ENCODE data around the gene PDHB. TPM values are rescaled to one million over a fixed set of nuclear protein-coding genes. Genes with fewer than 3 reads are reported as not detected.

The PDHB gene
- total and polyA plus RNA-seq, 8 donors: 55.5 to 88.5 (median 78.1) TPM

GRCh38 chr3:58474967-58475578, 41.4 kb upstream of the PDHB start:
- Histone ChIP-seq H3K27me3 (no peaks in the 10 kb centered on the region), H3K36me3 (no peaks in the 10 kb centered on the region), H3K27ac (no peak overlapping the region), H3K9me3 (peaks cover 0 to 3% of the 10 kb centered on the region in 2 donors), H3K4me3 (no peak overlapping the region), H3K4me1 (peaks cover 0 to 42% of the 10 kb centered on the region in 2 donors)
- ATAC-seq (no peak), DNase-seq (no peak)
- intact Hi-C loops (cut with DNase I): no loop called here
- no peak for TF ChIP-seq CTCF (IDR thresholded peaks at IDR 0.05)

GRCh38 chr3:58474348-58474911, 40.8 kb upstream of the PDHB start:
- Histone ChIP-seq H3K9me3 (peaks cover 0 to 3% of the 10 kb centered on the region in 2 donors), H3K27me3 (no peaks in the 10 kb centered on the region), H3K4me1 (peaks cover 0 to 42% of the 10 kb centered on the region in 2 donors), H3K4me3 (no peak overlapping the region), H3K27ac (no peak overlapping the region), H3K36me3 (no peaks in the 10 kb centered on the region)
- intact Hi-C loops (cut with DNase I): no loop called here
- no peak for DNase-seq
- ATAC-seq: peak; percentile 47
- TF ChIP-seq CTCF (IDR thresholded peaks at IDR 0.05): no peak

GRCh38 chr3:58473275-58473674, 39.6 kb upstream of the PDHB start:
- H3K4me3 ChIP-seq: no peak overlapping the region
- no peak for TF ChIP-seq CTCF (IDR thresholded peaks at IDR 0.05)
- ATAC-seq (no peak), DNase-seq (no peak)
- no peaks in the 10 kb centered on the region for H3K36me3 ChIP-seq
- H3K9me3 ChIP-seq: no peaks in the 10 kb centered on the region
- intact Hi-C loops (cut with DNase I): no loop called here
- H3K4me1 ChIP-seq: peaks cover 0 to 42% of the 10 kb centered on the region in 2 donors
- H3K27ac ChIP-seq: no peak overlapping the region
- no peaks in the 10 kb centered on the region for H3K27me3 ChIP-seq

- Histone ChIP-seq H3K4me3 (no peak overlapping the region), H3K9me3 (no peaks in the 10 kb centered on the region), H3K27me3 (no peaks in the 10 kb centered on the region), H3K4me1 (peaks cover 0 to 42% of the 10 kb centered on the region in 2 donors), H3K27ac (peak overlapping the region; percentile 10 to 73), H3K36me3 (no peaks in the 10 kb centered on the region)
- TF ChIP-seq CTCF (IDR thresholded peaks at IDR 0.05): no peak
- DNase-seq (peak in 2 of 4 donors; percentile 51 to 62), ATAC-seq (peak; percentile 96)
- intact Hi-C loops (cut with DNase I): no loop called here
These were observed 37.6 kb upstream of the PDHB start for GRCh38 chr3:58471025-58471887.
